CD4-positive, alpha-beta T cell treated with Interleukin-15 for 1 hour (primary cell): Measurements from ENCODE around the gene PCDH18.
"Not testable (repeated sequence)": the region's sequence is repeated elsewhere in the genome, so short reads cannot be mapped to it uniquely, and the experiment has no call there.

ENCODE experiments used
- DNase-seq: peaks from one replicate; pipeline ENCODE4 v3.0.0-alpha.2; 2020

PCDH18 gene

GRCh38 chr4:137528673-137529072 is 3.6 kb downstream of the PCDH18 start:
- no peak for DNase-seq

- DNase-seq = no peak
Measured at GRCh38 chr4:137526681-137527080, 5.6 kb downstream of the PCDH18 start.

- no peak for DNase-seq
Measured at GRCh38 chr4:137524725-137525369, 7.4 kb downstream of the PCDH18 start.

GRCh38 chr4:137523329-137523728 is 9.0 kb downstream of the PCDH18 start:
- DNase-seq = no peak

GRCh38 chr4:137521053-137521452 is 11.2 kb downstream of the PCDH18 start:
- no peak for DNase-seq

GRCh38 chr4:137519406-137519805 is 12.9 kb downstream of the PCDH18 start:
- DNase-seq = no peak

GRCh38 chr4:137517323-137517722 is 15.0 kb downstream of the PCDH18 start:
- not testable (repeated sequence) for DNase-seq

- DNase-seq = no peak
Measured at GRCh38 chr4:137514406-137515111, 17.7 kb downstream of the PCDH18 start.

- no peak for DNase-seq
Measured at GRCh38 chr4:137510557-137511265, 21.6 kb downstream of the PCDH18 start.

GRCh38 chr4:137509855-137510282 is 22.4 kb downstream of the PCDH18 start:
- DNase-seq = no peak

GRCh38 chr4:137502339-137503129 is 29.8 kb downstream of the PCDH18 start:
- no peak for DNase-seq

GRCh38 chr4:137496267-137496666 is 36.0 kb downstream of the PCDH18 start:
- not testable (repeated sequence) for DNase-seq

GRCh38 chr4:137495578-137495977 is 36.7 kb downstream of the PCDH18 start:
- no peak for DNase-seq

GRCh38 chr4:137483313-137483959 is 48.9 kb downstream of the PCDH18 start:
- not testable (repeated sequence) for DNase-seq

- DNase-seq = not testable (repeated sequence)
Measured at GRCh38 chr4:137479657-137480056, 52.6 kb downstream of the PCDH18 start.

- no peak for DNase-seq
Measured at GRCh38 chr4:137476345-137476744, 55.9 kb downstream of the PCDH18 start.

- no peak for DNase-seq
Measured at GRCh38 chr4:137474711-137475301, 57.5 kb downstream of the PCDH18 start.

GRCh38 chr4:137471895-137472294 is 60.4 kb downstream of the PCDH18 start:
- no peak for DNase-seq

GRCh38 chr4:137471461-137471860 is 60.8 kb downstream of the PCDH18 start:
- no peak for DNase-seq

- DNase-seq = no peak
Measured at GRCh38 chr4:137470806-137471205, 61.5 kb downstream of the PCDH18 start.
